Heart right ventricle (tissue), 16 donors: ENCODE data around the gene E4F1. TPM values are rescaled to one million over a fixed set of nuclear protein-coding genes. Genes with fewer than 3 reads are reported as not detected.

Experiments
- ATAC-seq, 8 donors: fragments of 200-7000 bp; cut with Tn5 transposase; one replicate each; pipeline ENCODE4 v1.9.1; 2020; ENCODE audit warnings: mild to moderate bottlenecking in 8 of 8, moderate library complexity in 8 of 8, moderate number of reproducible peaks in 1 of 8
- DNase-seq, 2 donors: peaks; one replicate each; pipeline ENCODE4 v3.0.0-alpha.2; 2020
- H3K27ac ChIP-seq, 10 donors: fragments of 200-600 bp; sonication (generic) in 2 of 10; one replicate each; pipeline versions ENCODE4 v1.5.0 to v1.8.0; 2020 to 2022; ENCODE audit warnings: mild to moderate bottlenecking in 3 of 10
- H3K27me3 ChIP-seq, 7 donors: fragments of 200-600 bp; one replicate each; pipeline ENCODE4 v1.8.0; 2021 to 2022; ENCODE audit warnings: mild to moderate bottlenecking in 2 of 7
- H3K36me3 ChIP-seq, 9 donors: fragments of 200-600 bp; sonication (generic) in 1 of 9; one replicate each; pipeline versions ENCODE4 v1.5.0 to v1.8.0; 2020 to 2022; ENCODE audit warnings: mild to moderate bottlenecking in 2 of 9
- H3K4me1 ChIP-seq, 9 donors: fragments of 200-600 bp; sonication (generic) in 1 of 9; one replicate each; pipeline versions ENCODE4 v1.5.0 to v1.8.0; 2020 to 2022; ENCODE audit warnings: mild to moderate bottlenecking in 4 of 9
- H3K4me3 ChIP-seq, 10 donors: fragments of 200-600 bp; sonication (generic) in 2 of 10; one replicate each; pipeline versions ENCODE4 v1.5.0 to v1.8.0; 2020 to 2022; ENCODE audit warnings: mild to moderate bottlenecking in 7 of 10, moderate library complexity in 2 of 10
- H3K9me3 ChIP-seq, 11 donors: fragments of 200-600 bp in 10 of 11; sonication (generic) in 2 of 11; one replicate each; pipeline versions ENCODE4 v1.5.0 to v1.8.0; 2013 to 2022; ENCODE audit warnings: mild to moderate bottlenecking in 2 of 11, control low read depth in 1 of 11, moderate library complexity in 1 of 11
- WGBS, 2 donors: extraction: QIAGEN DNeasy Blood & Tissue Kit; methylation state at CpG; one replicate each; pipeline ENCODE4 v1.1.7; 2013; ENCODE audit warnings: inconsistent platforms in 1 of 2; 5-methylcytosine and 5-hydroxymethylcytosine counted together
- intact Hi-C, 10 donors: fragments of 100-400 bp; cut with DNase I; formaldehyde crosslinking; loops; one replicate each; pipeline versions ENCODE4 v1.11.1 to v1.14.2; 2022
- long read RNA-seq, 3 donors: library from polyadenylated mRNA; unstranded; transcript quantifications; one replicate each; pipeline ENCODE4 v2.0.0, GENCODE V29; 2020 to 2021
- polyA plus RNA-seq, 2 donors: library from polyadenylated mRNA; stranded (reverse); fragments of 200-250 nt; gene quantifications; one replicate each; pipeline ENCODE4 v1.2.3, GENCODE V29; 2013
- total RNA-seq, 10 donors: library from RNA; stranded (reverse); fragmentation: NEBNext Ultra II Directional in 3 of 10; extraction: Animal tissue kit (Norgen Biotek cat#: 25700) in 3 of 10; gene quantifications; one replicate each; pipeline versions ENCODE4 v1.2.1 to v1.2.4, GENCODE V29; 2021 to 2023
- TF ChIP-seq, protein P1 (sequence below), 9 donors: fragments of 200-600 bp; sonication (generic) in 2 of 9; IDR thresholded peaks; one replicate each; pipeline versions ENCODE4 v1.5.0 to v1.8.0; 2021 to 2022; ENCODE audit warnings: antibody characterized with exemption in 9 of 9, mild to moderate bottlenecking in 5 of 9, moderate library complexity in 1 of 9
- donor health status: Arrhythmogenic right ventricular cardiomyopathy.
- donor health status: ischemic (EF 13 %, LVEDD 7.1; RV severe dilation, severe dysfunction).
- donor health status: healthy with polysubstance abuse.
- donor health status: DM: no; HTN: yes; CAD: no.
- donor health status: DM: no; HTN: no; CAD: no.
- donor health status: ischemic (EF 25% LVEDD 6.9; RV normal size, moderate dysfunction).
- donor health status: ischemic (EF 25% LVEDD 5.7; RV mildly dilated, moderate dysfunction).
- donor health status: healthy.
- donor health status: DM: yes; HTN: yes; CAD: no.
- donor health status: Ischemic cardiomyopathy.
- donor health status: ischemic (EF 35%, LVEDD 5.7; RV mildly dilated, moderate dysfunction).
- donor health status: nonischemic (EF 11% LVEDD 7.7; RV severe dilation, severe dysfunction).
- donor health status: DM: yes; HTN: yes; CAD: no.
- donor health status: PGD.
- donor health status: ischemic (EF 29% LVEDD 5.4; RV normal size, mild dysfunction).
- donor health status: nonischemic (EF 23%, LVEDD 6.1; RV moderate dilation, normal function).

E4F1 gene, protein sequence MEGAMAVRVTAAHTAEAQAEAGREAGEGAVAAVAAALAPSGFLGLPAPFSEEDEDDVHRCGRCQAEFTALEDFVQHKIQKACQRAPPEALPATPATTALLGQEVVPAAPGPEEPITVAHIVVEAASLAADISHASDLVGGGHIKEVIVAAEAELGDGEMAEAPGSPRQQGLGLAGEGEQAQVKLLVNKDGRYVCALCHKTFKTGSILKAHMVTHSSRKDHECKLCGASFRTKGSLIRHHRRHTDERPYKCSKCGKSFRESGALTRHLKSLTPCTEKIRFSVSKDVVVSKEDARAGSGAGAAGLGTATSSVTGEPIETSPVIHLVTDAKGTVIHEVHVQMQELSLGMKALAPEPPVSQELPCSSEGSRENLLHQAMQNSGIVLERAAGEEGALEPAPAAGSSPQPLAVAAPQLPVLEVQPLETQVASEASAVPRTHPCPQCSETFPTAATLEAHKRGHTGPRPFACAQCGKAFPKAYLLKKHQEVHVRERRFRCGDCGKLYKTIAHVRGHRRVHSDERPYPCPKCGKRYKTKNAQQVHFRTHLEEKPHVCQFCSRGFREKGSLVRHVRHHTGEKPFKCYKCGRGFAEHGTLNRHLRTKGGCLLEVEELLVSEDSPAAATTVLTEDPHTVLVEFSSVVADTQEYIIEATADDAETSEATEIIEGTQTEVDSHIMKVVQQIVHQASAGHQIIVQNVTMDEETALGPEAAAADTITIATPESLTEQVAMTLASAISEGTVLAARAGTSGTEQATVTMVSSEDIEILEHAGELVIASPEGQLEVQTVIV
- total RNA-seq (10 to 100 TPM in 7 of 10 donors, 1 to 10 TPM in 3; 8.4 to 16.3 (median 10.7) TPM), polyA plus RNA-seq (10 to 100 TPM; 22.0 to 34.8 TPM)
- long read RNA-seq, donor 1, transcript E4F1-201 (14 exons, 2,573 nt): major isoform, 28 of 59 reads
- long read RNA-seq, donor 1, partial matches to known transcripts: 9 of 59 reads
- long read RNA-seq, donor 1, other reads (novel, unspliced or antisense): 22 of 59 reads
- long read RNA-seq, donor 2, transcript E4F1-201 (14 exons, 2,573 nt): major isoform, 16 of 38 reads
- long read RNA-seq, donor 2, partial matches to known transcripts: 5 of 38 reads
- long read RNA-seq, donor 2, other reads (novel, unspliced or antisense): 17 of 38 reads
- long read RNA-seq, donor 3, transcript E4F1-201 (14 exons, 2,573 nt): major isoform, 31 of 52 reads
- long read RNA-seq, donor 3, partial matches to known transcripts: 5 of 52 reads
- long read RNA-seq, donor 3, other reads (novel, unspliced or antisense): 16 of 52 reads

DNA sequence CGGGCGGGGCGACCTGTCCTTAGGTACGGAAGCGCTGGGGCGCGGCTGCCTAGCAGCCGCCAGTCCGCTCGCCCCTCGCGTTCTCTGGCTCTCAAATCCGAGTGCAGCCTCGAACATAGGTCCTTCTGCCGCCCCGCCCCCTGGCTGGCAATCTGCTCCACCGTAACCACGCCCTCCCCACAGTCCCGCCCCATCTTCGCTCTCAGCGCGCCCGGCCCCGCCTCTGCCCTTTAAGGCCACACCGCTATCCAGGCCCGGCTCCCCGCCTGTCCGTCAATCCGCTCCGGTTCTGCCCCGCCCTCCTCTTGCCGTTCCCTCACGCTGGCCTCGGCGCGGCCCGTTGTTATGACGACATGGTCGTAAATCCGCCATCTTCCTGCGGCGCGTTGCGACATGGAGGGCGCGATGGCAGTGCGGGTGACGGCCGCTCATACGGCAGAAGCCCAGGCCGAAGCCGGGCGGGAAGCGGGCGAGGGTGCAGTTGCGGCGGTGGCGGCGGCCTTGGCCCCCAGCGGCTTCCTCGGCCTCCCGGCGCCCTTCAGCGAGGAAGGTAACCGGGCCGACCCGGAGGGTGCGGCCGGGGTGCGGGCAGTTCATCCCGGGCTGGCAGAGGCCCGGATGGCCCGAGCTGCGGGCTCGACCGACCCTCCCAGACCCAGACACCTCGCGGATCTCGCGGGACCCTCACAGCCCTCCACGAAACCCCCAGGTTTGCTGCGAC, at the start of gene E4F1:
TSS of gene E4F1 (plus strand) at position 371 of the 721 bp plus-strand sequence. CDS start at position 394, 23 bp downstream.
- TF ChIP-seq, protein P1, sequence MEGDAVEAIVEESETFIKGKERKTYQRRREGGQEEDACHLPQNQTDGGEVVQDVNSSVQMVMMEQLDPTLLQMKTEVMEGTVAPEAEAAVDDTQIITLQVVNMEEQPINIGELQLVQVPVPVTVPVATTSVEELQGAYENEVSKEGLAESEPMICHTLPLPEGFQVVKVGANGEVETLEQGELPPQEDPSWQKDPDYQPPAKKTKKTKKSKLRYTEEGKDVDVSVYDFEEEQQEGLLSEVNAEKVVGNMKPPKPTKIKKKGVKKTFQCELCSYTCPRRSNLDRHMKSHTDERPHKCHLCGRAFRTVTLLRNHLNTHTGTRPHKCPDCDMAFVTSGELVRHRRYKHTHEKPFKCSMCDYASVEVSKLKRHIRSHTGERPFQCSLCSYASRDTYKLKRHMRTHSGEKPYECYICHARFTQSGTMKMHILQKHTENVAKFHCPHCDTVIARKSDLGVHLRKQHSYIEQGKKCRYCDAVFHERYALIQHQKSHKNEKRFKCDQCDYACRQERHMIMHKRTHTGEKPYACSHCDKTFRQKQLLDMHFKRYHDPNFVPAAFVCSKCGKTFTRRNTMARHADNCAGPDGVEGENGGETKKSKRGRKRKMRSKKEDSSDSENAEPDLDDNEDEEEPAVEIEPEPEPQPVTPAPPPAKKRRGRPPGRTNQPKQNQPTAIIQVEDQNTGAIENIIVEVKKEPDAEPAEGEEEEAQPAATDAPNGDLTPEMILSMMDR (IDR thresholded peaks at IDR 0.05): peak in 5 of 9 donors; percentile 8 to 34 (median 19)
- H3K4me3 ChIP-seq: peak within 1 kb of the TSS; percentile 69 to 96 (median 92)
- peaks cover 0 to 26% (median 5%) of the 10 kb centered on the region in 9 donors for H3K36me3 ChIP-seq
- WGBS, 2 donors: 0% methylated on average over 79 to 82 of the region's 82 CpGs
- peaks cover 10 to 32% (median 25%) of the 10 kb centered on the region in 9 donors for H3K4me1 ChIP-seq
- ATAC-seq (peak; percentile 99 to 100 (median 100)), DNase-seq (peak; percentile 100)
- no peaks in the 10 kb centered on the region for H3K9me3 ChIP-seq
- H3K27ac ChIP-seq: peak within 1 kb of the TSS; percentile 49 to 96 (median 90)
- no peaks in the 10 kb centered on the region for H3K27me3 ChIP-seq
- intact Hi-C loops: loop anchor here in 1 of 10 donors (5.0 kb wide), 1 partner anchor 211 kb away; no protein-coding TSS in a partner anchor

DNA sequence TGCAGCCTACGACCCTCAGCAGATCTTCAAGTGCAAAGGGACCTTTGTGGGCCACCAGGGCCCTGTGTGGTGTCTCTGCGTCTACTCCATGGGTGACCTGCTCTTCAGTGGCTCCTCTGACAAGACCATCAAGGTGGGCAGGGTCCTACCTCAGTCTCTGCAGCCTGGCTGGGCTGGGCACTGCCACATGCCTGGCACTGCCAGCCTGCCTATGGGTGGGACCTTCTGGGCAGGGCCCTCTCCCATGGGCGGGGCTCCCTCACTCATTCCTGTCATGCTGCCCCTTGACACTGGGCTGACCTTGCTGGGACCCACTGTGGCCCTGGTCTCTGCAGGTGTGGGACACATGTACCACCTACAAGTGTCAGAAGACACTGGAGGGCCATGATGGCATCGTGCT, 49.5 kb upstream of the E4F1 start:
- no peak for DNase-seq
- peaks cover 0 to 3% (median 0%) of the 10 kb centered on the region in 7 donors for H3K27me3 ChIP-seq
- WGBS, 2 donors: 96% methylated on average over 4 of the region's 4 CpGs
- no peaks in the 10 kb centered on the region for H3K9me3 ChIP-seq
- intact Hi-C loops: no loop called here
- peaks cover 0 to 11% (median 0%) of the 10 kb centered on the region in 9 donors for H3K4me1 ChIP-seq
- no peak overlapping the region for H3K27ac ChIP-seq
- no peak for ATAC-seq
- peaks cover 0 to 90% (median 33%) of the 10 kb centered on the region in 9 donors for H3K36me3 ChIP-seq
- TF ChIP-seq, protein P1 (IDR thresholded peaks at IDR 0.05): no peak
- H3K4me3 ChIP-seq: no peak overlapping the region

DNA sequence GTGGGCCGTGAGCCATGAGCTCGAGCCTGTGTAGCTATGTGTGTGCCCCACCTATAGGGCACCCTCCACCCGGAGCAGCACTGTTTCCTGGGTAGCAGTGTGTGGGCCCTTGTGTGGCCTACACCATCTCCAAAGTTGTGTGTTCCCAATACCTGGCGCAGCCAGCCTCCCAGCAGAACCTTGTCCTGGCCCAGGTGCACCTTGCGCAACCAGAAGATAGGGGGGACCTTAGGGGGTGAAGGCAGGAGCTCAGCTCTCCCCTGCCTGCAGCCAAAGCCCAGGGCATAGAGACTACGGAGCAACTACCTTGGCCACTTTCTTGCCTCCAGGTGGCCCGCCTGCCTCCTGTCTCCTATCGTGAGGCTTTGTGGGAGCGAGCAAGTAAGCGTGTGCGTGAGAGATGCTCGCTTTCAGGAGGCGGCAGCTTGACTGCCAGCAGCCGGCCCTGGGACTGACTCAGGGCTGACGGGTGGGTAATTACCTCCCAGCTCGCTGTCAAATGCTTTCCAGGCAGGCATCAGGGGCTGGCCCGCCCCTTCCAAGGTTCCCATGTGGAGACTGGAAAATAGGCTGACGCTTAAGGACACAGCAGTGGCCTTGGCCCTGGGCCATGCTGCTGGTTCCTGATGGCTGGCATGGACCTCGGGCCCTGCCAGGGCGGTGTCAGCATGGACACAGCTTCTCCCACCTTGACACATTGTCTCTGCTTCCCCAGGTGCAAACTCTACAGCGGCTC, 48.8 kb upstream of the E4F1 start:
- H3K4me3 ChIP-seq: no peak overlapping the region
- H3K36me3 ChIP-seq: peaks cover 0 to 84% (median 33%) of the 10 kb centered on the region in 9 donors
- H3K9me3 ChIP-seq: no peaks in the 10 kb centered on the region
- H3K27me3 ChIP-seq: peaks cover 0 to 3% (median 0%) of the 10 kb centered on the region in 7 donors
- DNase-seq (no peak), ATAC-seq (no peak)
- intact Hi-C loops: no loop called here
- WGBS, 2 donors: 90 to 91% methylated on average over 21 of the region's 21 CpGs
- peaks cover 0 to 5% (median 0%) of the 10 kb centered on the region in 9 donors for H3K4me1 ChIP-seq
- no peak overlapping the region for H3K27ac ChIP-seq
- TF ChIP-seq, protein P1 (IDR thresholded peaks at IDR 0.05): no peak
